Nephron progenitor cell (in vitro differentiated cells): ENCODE measurements around the gene RTN4R.

Source experiments
- DNase-seq: peaks from one replicate; pipeline ENCODE4 v3.0.0; 2021
- H3K27ac Mint-ChIP-seq: 2 replicates; pipeline ENCODE4 v1.8.0; 2021; ENCODE audit warnings: mild to moderate bottlenecking, moderate library complexity, mixed read lengths
- H3K27me3 Mint-ChIP-seq: 2 replicates; pipeline ENCODE4 v1.8.0; 2021; ENCODE audit warnings: mild to moderate bottlenecking, low read depth, mixed read lengths; ENCODE audit not compliant: poor library complexity
- H3K36me3 Mint-ChIP-seq: 2 replicates; pipeline ENCODE4 v1.8.0; 2021; ENCODE audit warnings: low read depth, mixed read lengths
- H3K4me1 Mint-ChIP-seq: 2 replicates; pipeline ENCODE4 v1.8.0; 2021; ENCODE audit warnings: mixed read lengths
- H3K4me3 Mint-ChIP-seq: 2 replicates; pipeline ENCODE4 v1.8.0; 2021; ENCODE audit warnings: mild to moderate bottlenecking, moderate library complexity, mixed read lengths
- H3K9me3 Mint-ChIP-seq: 2 replicates; pipeline ENCODE4 v1.8.0; 2021; ENCODE audit warnings: mild to moderate bottlenecking, moderate library complexity, mixed read lengths
- TF ChIP-seq, protein P1 (sequence below): fragments of 200-600 bp; sonication (generic); IDR thresholded peaks from 2 replicates; pipeline ENCODE4 v1.5.0; 2021; ENCODE audit warnings: antibody characterized with exemption

The RTN4R gene

DNA sequence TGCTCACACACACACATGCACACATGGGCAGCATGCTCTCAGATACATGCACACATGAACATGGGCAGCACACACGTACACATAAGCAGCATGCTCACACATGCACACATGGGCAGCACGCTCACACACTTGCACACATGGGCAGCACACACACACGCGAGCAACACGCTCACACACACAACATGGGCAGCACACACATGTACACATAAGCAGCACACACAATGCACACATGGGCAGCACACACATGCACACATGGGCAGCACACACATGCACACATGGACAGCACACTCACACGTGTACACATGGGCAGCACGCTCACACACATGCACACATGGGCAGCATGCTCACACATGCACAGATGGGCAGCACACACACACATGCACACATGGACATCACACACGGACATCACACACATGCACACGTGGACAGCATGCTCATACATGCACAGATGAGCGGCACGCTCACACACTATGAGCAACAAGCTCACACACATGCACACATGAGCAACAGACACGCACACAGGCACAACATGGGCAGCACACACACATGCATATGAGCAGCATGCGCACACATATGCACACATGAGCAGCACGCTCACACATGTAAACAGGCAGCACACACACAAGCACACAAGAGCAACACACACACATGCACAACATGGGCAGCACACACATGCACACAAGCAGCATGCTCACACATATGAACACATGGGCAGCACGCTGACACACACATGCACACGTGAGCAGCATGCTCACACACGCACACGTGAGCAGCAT lies 43.0 kb downstream of the RTN4R start:
- DNase-seq, result no peak
- TF ChIP-seq, protein P1, sequence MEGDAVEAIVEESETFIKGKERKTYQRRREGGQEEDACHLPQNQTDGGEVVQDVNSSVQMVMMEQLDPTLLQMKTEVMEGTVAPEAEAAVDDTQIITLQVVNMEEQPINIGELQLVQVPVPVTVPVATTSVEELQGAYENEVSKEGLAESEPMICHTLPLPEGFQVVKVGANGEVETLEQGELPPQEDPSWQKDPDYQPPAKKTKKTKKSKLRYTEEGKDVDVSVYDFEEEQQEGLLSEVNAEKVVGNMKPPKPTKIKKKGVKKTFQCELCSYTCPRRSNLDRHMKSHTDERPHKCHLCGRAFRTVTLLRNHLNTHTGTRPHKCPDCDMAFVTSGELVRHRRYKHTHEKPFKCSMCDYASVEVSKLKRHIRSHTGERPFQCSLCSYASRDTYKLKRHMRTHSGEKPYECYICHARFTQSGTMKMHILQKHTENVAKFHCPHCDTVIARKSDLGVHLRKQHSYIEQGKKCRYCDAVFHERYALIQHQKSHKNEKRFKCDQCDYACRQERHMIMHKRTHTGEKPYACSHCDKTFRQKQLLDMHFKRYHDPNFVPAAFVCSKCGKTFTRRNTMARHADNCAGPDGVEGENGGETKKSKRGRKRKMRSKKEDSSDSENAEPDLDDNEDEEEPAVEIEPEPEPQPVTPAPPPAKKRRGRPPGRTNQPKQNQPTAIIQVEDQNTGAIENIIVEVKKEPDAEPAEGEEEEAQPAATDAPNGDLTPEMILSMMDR, result no peak
- Mint-ChIP-seq H3K9me3 (no peaks in the 10 kb centered on the region), H3K4me1 (peaks cover 41% of the 10 kb centered on the region), H3K27ac (no peak overlapping the region), H3K27me3 (peaks cover 18% of the 10 kb centered on the region), H3K4me3 (no peak overlapping the region), H3K36me3 (no peaks in the 10 kb centered on the region)

DNA sequence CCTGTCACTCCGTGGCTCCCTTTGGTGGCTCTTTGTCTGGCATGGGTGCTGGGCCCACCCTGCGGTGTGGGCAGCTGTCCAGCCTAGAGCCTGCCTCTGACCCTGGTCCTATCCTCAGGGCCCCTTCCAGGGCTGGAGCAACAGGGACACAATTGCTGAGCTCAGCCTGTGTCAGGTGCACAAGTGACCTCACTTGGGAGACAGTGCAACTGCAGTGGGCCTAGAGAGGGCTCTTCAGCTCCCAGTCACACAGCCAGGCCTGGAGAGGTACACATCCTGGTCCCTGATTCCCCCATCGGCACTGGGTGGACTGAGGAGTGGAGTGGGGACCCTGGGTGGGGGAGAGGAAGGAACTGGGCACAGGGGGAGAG lies 43.9 kb downstream of the RTN4R start:
- DNase-seq, result no peak
- Mint-ChIP-seq H3K9me3 (no peaks in the 10 kb centered on the region), H3K4me1 (peaks cover 36% of the 10 kb centered on the region), H3K36me3 (no peaks in the 10 kb centered on the region), H3K27ac (no peak overlapping the region), H3K4me3 (no peak overlapping the region), H3K27me3 (peaks cover 18% of the 10 kb centered on the region)
- TF ChIP-seq, protein P1, result no peak

DNA sequence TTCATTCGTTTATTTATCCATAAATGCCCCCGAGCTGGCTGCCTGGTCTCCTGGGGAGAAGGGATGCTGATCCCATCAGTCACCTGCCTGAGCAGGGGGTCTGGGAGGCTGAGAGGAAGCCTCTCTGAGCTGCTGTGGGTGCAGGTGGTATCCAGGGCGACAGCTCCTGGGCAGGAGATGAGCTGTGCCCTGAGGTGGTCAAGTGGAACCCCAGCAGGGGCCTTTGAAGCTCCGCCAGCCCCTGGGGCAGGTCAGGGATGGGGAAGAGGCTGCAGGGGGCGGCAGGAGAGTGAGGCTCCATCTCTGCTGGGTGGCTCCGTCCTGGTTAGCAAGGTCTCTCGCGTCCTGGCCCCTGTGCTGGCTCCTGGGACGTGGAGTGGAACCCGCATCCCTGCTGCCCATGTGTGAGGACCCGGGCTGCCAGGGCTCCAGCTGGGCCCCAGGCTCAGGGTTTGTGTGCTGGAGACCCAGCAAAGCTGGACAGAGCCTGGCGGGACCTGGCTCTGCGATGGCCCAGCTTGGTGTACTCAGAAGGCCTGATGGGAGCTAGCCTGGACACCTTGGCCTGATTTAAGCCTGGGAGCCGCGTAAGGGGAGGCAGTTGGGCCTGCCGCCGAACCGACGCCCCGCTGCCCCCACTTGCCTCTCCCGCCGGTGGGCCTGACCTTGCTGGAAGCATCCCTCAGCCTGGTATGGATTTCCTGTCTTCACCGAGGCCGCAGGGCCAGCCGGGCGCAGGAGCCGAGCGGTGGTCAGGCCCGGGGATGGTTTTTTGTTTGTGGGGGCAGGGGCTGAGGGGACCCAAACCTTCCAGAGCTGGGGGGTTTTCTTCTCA lies 44.5 kb downstream of the RTN4R start:
- no peak for DNase-seq
- TF ChIP-seq, protein P1, result no peak
- Mint-ChIP-seq H3K4me1 (peaks cover 41% of the 10 kb centered on the region), H3K36me3 (no peaks in the 10 kb centered on the region), H3K27ac (no peak overlapping the region), H3K9me3 (no peaks in the 10 kb centered on the region), H3K4me3 (no peak overlapping the region), H3K27me3 (peaks cover 19% of the 10 kb centered on the region)

DNA sequence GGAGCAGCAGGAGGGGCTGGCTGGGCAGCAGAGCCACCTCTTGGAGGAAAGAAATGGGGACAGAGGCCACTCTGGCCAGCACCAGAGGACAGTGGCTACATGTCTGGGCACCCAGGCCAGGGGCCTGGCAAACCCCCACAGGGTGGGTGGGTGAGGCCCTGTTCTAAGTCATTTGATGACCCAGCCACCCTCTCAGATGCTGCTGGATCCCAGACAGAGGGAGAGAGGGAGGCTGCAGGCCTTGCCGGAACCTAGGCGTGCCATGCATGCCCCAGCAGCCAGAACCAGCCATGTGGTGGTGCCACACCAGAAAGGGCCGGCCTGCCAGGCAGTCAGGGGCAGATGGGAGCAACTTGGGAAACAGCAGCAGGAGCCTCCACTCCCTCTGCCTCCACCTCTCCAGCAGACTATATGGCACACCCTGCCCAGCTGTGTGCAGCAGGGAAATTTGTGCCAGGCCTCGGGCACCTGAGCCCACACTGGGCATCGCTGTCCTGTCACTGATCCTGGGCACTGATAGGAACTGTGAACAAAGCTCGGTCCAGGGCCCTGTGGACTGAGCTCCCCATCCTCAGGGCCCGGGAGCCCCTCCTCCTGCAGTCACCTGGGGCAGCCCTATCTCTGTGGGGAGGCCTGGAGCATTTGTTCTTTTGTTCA lies 45.2 kb downstream of the RTN4R start:
- Mint-ChIP-seq H3K36me3 (no peaks in the 10 kb centered on the region), H3K27me3 (peaks cover 19% of the 10 kb centered on the region), H3K27ac (no peak overlapping the region), H3K4me1 (peaks cover 47% of the 10 kb centered on the region), H3K4me3 (no peak overlapping the region), H3K9me3 (no peaks in the 10 kb centered on the region)
- no peak for DNase-seq
- TF ChIP-seq, protein P1, result no peak

DNA sequence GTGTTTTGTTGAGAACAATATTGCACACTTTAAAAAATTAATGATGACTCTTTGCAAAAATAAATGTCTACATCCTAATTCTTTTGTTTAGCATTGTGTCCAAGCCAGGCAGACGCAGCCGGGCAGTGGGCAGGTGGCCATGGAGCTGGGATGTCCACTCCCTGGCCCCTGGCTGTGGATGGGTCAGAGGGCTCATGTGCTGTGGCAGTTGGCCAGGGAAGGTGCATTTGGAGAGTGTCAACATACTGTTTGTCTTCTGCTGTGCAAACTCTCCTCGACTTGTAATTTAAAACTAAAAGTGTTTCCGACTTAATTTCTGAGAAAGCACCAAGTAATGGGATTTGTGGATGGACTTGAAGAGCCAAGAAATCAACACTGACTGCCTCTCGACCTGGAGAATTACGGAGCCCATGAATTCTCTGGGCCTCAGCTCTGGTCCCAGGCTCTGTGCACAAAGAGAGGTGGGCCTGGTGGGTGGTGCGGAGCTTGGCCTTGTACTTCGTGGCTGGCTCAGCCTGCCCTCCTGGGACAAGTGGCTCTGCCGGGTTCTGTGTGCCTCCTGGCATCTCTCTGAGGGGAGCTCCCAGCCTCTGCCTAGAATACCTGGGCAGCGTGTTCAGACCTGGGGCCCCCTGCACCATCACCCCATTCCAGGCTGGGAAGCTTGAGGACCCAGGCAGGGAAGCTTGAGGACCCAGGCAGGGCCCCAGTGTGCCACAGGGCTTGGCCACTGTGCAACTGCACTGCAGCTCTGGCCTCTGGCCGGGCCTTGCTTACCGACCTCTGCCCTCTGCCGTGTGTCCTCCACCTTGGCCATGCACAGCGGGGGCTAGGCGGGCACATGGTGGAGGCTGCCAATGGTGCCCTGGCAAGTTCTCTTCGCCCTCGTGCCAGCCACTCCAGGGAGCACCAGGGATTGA lies 46.4 kb downstream of the RTN4R start:
- H3K36me3 Mint-ChIP-seq, result no peaks in the 10 kb centered on the region
- H3K27ac Mint-ChIP-seq, result no peak overlapping the region
- TF ChIP-seq, protein P1, result no peak
- peaks cover 44% of the 10 kb centered on the region for H3K4me1 Mint-ChIP-seq
- H3K27me3 Mint-ChIP-seq, result peaks cover 16% of the 10 kb centered on the region
- DNase-seq, result no peak
- no peak overlapping the region for H3K4me3 Mint-ChIP-seq
- no peaks in the 10 kb centered on the region for H3K9me3 Mint-ChIP-seq
